OCI-LY3 (cell line): ENCODE measurements around the gene SLC35A5.

Experiments used
- H2AFZ ChIP-seq: fragments of 200-600, 300-600 bp; shearing (Covaris generic); 2 replicates; pipeline ENCODE4 v1.6.0; 2014; ENCODE audit warnings: antibody characterized with exemption, low read depth, low read length
- H3K27ac ChIP-seq: fragments of 200-600, 300-600 bp; sonication (generic); 2 replicates; pipeline ENCODE4 v1.5.1; 2014; ENCODE audit warnings: mild to moderate bottlenecking, low read length, moderate library complexity, mixed read lengths
- H3K27me3 ChIP-seq: fragments of 200-600, 300-600 bp; sonication (generic); 2 replicates; pipeline ENCODE4 v1.6.1; 2014; ENCODE audit warnings: low read depth, low read length, mixed read lengths
- H3K36me3 ChIP-seq: fragments of 200-600, 300-600 bp; sonication (generic); replicated peaks from 2 replicates; pipeline ENCODE3; 2014; ENCODE audit warnings: low read depth, low read length, mixed read lengths
- H3K4me1 ChIP-seq: fragments of 300-600, 200-600 bp; sonication (generic); 2 replicates; pipeline ENCODE4 v1.6.1; 2014; ENCODE audit warnings: low read length, mixed read lengths
- H3K4me2 ChIP-seq: fragments of 200-600, 300-600 bp; sonication (generic); 2 replicates; pipeline ENCODE4 v1.6.1; 2014; ENCODE audit warnings: low read length, mixed read lengths
- H3K4me3 ChIP-seq: fragments of 300-600, 200-600 bp; sonication (generic); 2 replicates; pipeline ENCODE4 v1.5.1; 2014; ENCODE audit warnings: antibody characterized with exemption, mild to moderate bottlenecking, low read length, moderate library complexity
- H3K79me2 ChIP-seq: fragments of 300-600, 200-600 bp; shearing (Covaris generic); 2 replicates; pipeline ENCODE4 v1.6.1; 2014; ENCODE audit warnings: mild to moderate bottlenecking, low read length, mixed read lengths
- H3K9ac ChIP-seq: fragments of 300-600, 200-600 bp; shearing (Covaris generic); 2 replicates; pipeline ENCODE4 v1.6.0; 2014; ENCODE audit warnings: mild to moderate bottlenecking, low read length, moderate library complexity
- H3K9me3 ChIP-seq: fragments of 200-600, 300-600 bp; shearing (Covaris generic); 2 replicates; pipeline ENCODE4 v1.6.1; 2014; ENCODE audit warnings: low read length, mixed read lengths; ENCODE audit not compliant: insufficient read depth
- H4K20me1 ChIP-seq: fragments of 200-600, 300-600 bp; sonication (generic); 2 replicates; pipeline ENCODE4 v1.6.1; 2016; ENCODE audit warnings: low read length, mixed read lengths; ENCODE audit not compliant: insufficient read depth
- CTCF ChIP-seq: fragments of 200-600, 300-600 bp; sonication (generic); IDR thresholded peaks from 2 replicates; pipeline ENCODE4 v1.5.1; 2014; ENCODE audit warnings: antibody characterized with exemption, low read length, low read depth
- EZH2phosphoT487 ChIP-seq: fragments of 200-600 bp; shearing (Covaris generic); IDR thresholded peaks from 2 replicates; pipeline ENCODE4 v1.6.1; 2018; ENCODE audit warnings: antibody characterized with exemption, mixed run types, low read depth

SLC35A5 gene

GRCh38 chr3:112611752-112612515 lies 50.1 kb downstream of the SLC35A5 start:
- Histone ChIP-seq H3K4me3 (no peak overlapping the region), H3K9ac (no peak overlapping the region), H3K36me3 (no peaks in the 10 kb centered on the region), H3K27me3 (no peaks in the 10 kb centered on the region), H3K27ac (no peak overlapping the region), H3K4me2 (no peak overlapping the region), H3K4me1 (peaks cover 19% of the 10 kb centered on the region), H4K20me1 (no peaks in the 10 kb centered on the region), H3K9me3 (no peaks in the 10 kb centered on the region), H3K79me2 (no peaks in the 10 kb centered on the region), H2AFZ (no peak overlapping the region)
- TF ChIP-seq EZH2phosphoT487 (no peak), CTCF (no peak)

- Histone ChIP-seq H3K9me3 (no peaks in the 10 kb centered on the region), H3K4me3 (no peak overlapping the region), H2AFZ (no peak overlapping the region), H3K27ac (no peak overlapping the region), H3K4me1 (peaks cover 53% of the 10 kb centered on the region), H3K79me2 (no peaks in the 10 kb centered on the region; the same call in 1 of the 2 replicates), H3K9ac (no peak overlapping the region), H3K36me3 (no peaks in the 10 kb centered on the region), H3K4me2 (no peak overlapping the region), H4K20me1 (no peaks in the 10 kb centered on the region), H3K27me3 (no peaks in the 10 kb centered on the region)
- TF ChIP-seq CTCF (no peak), EZH2phosphoT487 (no peak)
Observed at GRCh38 chr3:112615989-112616731, 54.3 kb downstream of the SLC35A5 start.

GRCh38 chr3:112617285-112617684 lies 55.4 kb downstream of the SLC35A5 start:
- Histone ChIP-seq H2AFZ (no peak overlapping the region), H3K9me3 (no peaks in the 10 kb centered on the region), H3K27ac (no peak overlapping the region), H3K4me3 (no peak overlapping the region), H3K27me3 (no peaks in the 10 kb centered on the region), H3K4me2 (no peak overlapping the region), H3K36me3 (no peaks in the 10 kb centered on the region), H4K20me1 (no peaks in the 10 kb centered on the region), H3K4me1 (peaks cover 61% of the 10 kb centered on the region), H3K79me2 (no peaks in the 10 kb centered on the region; the same call in 1 of the 2 replicates), H3K9ac (no peak overlapping the region)
- TF ChIP-seq CTCF (no peak), EZH2phosphoT487 (no peak)

- Histone ChIP-seq H4K20me1 (no peaks in the 10 kb centered on the region), H3K27me3 (no peaks in the 10 kb centered on the region), H3K4me3 (peak overlapping the region; percentile 64), H2AFZ (no peak overlapping the region; the same call in 1 of the 2 replicates), H3K79me2 (no peaks in the 10 kb centered on the region; the same call in 1 of the 2 replicates), H3K9me3 (no peaks in the 10 kb centered on the region), H3K4me2 (peak overlapping the region; percentile 79), H3K36me3 (no peaks in the 10 kb centered on the region), H3K4me1 (peaks cover 66% of the 10 kb centered on the region), H3K27ac (peak overlapping the region; percentile 97), H3K9ac (peak overlapping the region; percentile 77)
- TF ChIP-seq EZH2phosphoT487 (no peak), CTCF (no peak)
Observed at GRCh38 chr3:112619295-112619694, 57.5 kb downstream of the SLC35A5 start.
